ENCODE data around the gene MFSD1.

Gene MFSD1

DNA sequence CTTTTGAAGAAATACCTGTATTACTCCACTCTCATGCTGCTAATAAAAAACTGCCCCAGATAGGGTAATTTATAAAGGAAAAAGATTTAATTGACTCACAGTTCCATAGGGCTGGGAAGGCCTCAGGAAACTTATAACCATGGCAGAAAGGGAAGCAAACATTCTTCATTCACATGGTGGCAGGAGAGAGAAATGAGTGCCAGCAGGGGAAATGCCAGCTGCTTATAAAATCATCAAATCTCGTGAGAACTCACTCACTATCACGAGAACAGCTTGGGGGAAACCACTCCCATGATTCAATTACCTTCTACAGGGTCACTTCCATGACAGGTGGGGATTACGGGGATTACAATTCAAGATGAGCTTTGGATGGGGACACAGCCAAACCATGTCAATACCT, 18.7 kb downstream of the MFSD1 start:
- DNase-seq: no peak

GRCh38 chr3:158821847-158822246, 20.0 kb downstream of the MFSD1 start:
- no peak for DNase-seq

DNA sequence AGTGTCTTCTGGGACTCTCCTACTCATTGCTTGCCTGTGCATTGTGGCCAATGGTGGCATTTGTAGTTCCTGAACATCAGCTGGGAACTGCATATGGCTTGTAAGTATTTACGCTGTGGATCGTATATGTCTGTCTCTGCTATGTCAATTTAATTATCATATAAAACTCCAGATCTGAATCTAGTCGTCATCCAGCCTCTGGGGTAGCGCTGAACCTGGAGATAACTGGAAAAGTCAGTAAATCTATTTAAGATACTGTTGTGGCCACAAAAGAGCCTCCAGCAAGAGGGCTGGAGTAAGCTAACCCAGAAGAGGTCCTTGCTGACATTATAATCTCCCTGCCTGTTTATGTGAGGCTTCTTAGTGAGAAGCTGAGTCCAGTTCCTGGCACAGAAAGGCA, 21.6 kb downstream of the MFSD1 start:
- DNase-seq: no peak

GRCh38 chr3:158827773-158828172, 25.9 kb downstream of the MFSD1 start:
- DNase-seq: no peak

DNA sequence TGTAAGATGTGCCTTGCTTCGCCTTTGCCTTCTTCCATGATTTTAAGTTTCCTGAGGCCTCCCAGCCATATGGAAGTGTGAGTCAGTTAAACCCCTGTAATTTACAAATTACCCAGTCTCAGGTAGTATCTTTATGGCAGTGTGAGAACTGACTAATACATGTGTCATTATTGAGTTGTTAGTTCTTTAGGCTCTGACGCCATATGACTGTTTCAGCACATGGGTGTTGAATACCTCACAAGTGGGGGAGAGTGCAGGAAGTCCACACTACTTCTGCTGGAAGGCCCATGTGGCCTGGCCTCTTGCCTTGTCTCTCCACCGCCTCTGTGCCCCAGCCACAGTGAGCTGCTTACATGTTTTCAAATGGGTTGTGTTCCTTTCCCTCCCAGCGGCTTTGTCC, 28.5 kb downstream of the MFSD1 start:
- no peak for DNase-seq

DNA sequence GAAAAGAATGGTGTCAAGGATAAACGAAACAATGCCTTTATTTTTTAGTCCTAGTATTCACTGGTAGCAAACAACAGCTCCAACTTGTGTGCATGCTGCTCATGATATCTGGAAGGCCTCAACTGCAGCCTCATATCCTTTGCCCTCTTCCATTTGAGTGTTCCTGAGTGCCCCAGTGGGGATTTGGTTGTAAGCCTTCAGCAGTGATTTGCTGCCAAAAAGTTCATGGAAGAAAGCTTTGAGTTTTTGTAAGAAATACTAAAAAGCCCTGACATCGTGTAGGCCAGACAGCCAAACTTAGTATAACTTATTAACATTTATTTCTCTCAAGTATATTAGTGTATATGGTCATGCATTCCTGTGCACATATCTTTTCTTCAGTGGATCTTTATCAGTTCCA, 30.0 kb downstream of the MFSD1 start:
- no peak for DNase-seq

- DNase-seq: no peak
These were observed 33.8 kb downstream of the MFSD1 start for GRCh38 chr3:158835631-158836030.

GRCh38 chr3:158836312-158836711, 34.5 kb downstream of the MFSD1 start:
- no peak for DNase-seq

GRCh38 chr3:158837240-158837639, 35.4 kb downstream of the MFSD1 start:
- DNase-seq: no peak

GRCh38 chr3:158839966-158840365, 38.1 kb downstream of the MFSD1 start:
- DNase-seq: no peak

DNA sequence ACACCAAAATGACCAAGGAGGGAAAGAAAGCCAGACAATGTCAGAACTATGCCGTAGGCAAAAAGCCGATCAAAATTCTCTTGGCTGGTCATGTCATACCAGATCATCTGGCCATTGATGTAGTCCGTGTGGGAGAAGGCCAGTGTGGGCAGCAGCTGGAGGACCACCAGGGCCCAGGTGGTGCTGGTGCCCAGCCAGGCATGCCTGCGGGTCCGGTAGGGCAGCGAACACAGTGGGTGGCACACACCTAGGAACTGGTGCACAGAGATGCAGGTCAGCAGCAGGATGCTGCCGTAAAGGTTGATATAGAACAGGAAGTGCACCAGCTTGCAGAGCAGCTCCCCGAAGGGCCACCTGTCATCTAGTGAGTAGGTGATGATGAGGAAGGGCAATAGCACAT, 39.5 kb downstream of the MFSD1 start:
- no peak for DNase-seq

DNA sequence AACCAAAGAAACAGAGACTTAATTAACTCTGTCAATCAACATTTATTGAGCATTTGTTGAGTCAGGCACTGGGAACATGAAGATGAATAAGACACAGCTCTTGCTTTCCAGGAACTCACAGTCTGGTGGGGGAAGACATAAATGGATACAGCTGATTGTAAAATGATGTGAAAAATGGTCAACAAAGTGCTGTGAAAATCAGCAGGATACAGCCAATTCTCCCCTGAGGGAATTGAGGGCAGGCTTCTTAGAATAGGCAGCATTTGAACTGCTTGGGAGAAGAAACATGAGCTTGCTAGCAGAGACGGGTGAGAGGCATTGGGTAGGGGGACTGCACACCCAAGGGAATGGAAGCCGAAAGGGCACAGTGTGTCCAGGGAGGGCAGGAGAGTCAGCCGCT, 41.1 kb downstream of the MFSD1 start:
- DNase-seq: no peak

DNA sequence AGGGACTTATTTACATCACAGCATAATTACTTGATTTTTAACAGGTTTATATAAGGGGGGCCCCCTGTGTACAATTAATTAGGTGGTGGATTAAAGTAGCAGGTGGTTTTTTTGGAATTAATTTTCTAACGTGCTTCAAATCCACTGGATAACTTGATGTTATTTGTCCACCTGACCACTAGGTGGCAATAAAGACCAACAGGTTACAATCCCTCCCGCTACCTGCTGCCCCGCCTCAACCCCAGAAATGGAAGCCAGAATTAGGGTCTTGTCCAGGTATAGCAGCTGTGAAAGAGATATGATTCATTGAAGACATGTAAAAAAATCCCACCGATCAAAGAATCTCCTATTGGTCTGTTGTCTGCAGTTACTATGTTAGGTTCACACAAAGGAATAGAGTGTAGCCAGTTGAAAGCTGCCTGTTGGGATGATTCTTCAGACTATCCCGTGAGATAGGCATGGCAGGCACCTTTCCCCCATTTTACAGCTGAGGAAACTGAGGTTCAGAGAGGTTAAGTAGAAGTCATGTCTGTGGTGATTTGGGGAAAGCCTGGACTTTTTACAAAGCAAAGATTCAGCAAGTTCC, 44.0 kb downstream of the MFSD1 start:
- DNase-seq: peak; percentile 24 to 50

DNA sequence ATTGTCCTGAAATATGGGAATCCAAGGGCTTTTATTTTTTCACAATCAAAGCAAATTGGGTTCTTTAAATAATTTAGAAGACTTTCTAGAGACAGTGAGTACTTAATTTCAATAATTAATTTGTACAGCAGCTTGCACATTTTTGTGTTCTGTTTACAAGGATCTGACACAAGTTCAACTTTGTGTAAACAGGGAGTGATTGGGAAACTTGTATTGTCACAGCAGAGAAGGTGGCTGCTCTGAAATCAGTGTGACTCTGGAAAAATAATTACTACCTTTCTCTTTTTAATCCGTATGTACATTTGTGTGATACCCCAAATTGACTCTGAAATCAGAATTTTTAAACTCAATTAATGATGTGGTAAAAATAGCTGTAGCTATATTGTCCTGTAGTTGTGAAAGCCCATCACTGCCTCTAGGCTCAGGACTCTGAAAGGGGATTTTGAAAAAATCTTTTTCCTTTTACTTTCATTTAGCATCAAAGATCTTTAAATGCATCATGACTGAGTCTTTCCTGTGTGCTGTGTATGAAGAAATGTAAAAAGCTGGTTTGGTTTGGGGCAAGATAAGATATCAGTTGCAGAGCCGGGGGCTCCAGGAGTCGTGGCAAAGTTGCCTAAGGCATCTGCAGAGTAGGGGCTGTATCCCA, 45.1 kb downstream of the MFSD1 start:
- no peak for DNase-seq

DNA sequence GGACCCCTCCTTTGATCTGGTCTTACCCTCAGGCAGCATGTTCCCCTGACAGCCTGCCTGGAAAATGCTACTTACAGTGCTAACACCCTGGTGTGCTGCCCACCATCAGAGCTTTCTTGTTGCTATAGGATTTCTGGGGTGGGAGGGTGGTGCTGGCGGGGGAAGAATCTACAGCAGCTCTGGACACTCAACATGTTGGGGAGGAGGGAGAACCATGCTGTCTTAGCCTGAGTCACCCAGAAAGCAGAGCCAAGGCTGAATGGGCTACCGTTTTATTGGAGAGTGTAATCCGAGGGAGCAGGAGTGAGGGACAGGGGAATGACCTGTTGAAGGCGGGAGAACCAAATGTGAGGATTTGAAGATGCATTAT, 45.6 kb downstream of the MFSD1 start:
- DNase-seq: no peak

GRCh38 chr3:158847885-158848284, 46.0 kb downstream of the MFSD1 start:
- no peak for DNase-seq

DNA sequence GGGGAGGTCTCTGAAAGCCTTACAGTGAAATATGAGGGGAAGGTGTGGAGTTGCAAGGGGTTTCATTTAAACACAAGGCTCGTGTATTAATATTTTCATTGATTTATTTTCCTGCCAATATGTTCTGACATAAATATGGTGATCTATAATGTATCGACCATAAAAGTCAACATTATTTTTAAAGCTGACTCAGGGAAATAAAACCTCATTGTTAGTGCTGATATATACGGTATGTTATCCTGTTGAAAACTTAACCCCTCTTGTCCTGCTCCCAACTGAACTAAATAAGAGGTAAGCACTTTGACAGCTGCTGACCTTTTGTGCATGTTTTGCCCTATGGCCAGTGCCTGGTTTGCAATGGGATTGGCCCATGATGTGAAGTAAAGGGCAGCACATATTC, 47.9 kb downstream of the MFSD1 start:
- DNase-seq: no peak

DNA sequence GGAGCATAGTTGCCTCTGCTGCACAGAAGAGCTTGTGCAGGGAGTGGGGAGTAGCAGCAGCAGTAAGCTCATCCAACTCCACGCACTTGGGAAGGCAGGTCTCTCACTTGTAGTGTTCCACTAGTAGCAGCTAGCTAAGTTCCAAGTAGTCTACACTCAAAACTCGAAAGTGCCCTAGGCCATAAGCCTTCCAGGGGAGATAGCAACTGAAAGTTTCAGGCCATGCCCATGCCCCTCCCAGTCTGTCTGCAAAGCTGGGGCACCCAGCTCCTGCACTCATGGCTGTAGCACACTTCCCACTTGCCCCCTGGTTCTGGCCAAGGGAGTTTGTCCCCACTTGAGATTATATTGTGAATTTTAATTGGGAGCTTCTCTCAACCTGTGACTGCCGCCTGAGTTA, 57.5 kb downstream of the MFSD1 start:
- no peak for DNase-seq

GRCh38 chr3:158863247-158863646, 61.4 kb downstream of the MFSD1 start:
- DNase-seq: no peak

- DNase-seq: no peak
These were observed 62.6 kb downstream of the MFSD1 start for GRCh38 chr3:158864492-158864891.

GRCh38 chr3:158875700-158876099, 73.8 kb downstream of the MFSD1 start:
- DNase-seq: no peak
